HL-60 (cell line): Measurements from ENCODE around the gene CCDC40.

ENCODE experiments used
- CTCF ChIP-seq: IDR thresholded peaks from one replicate; pipeline ENCODE4 v1.5.1; 2011; ENCODE audit warnings: low read length, control low read depth, inconsistent platforms; ENCODE audit not compliant: insufficient read depth
- REST ChIP-seq: IDR thresholded peaks from 2 replicates; pipeline ENCODE4 v1.6.1; 2012; ENCODE audit warnings: low read depth; ENCODE audit not compliant: insufficient replicate concordance

GRCh38 chr17:80142929-80143328 is 106.5 kb downstream of the CCDC40 start:
- TF ChIP-seq CTCF (no peak), REST (no peak)
